Measurements from ENCODE around the gene PKD1L1.

The PKD1L1 gene

GRCh38 chr7:47830015-47830414 lies 118.3 kb downstream of the PKD1L1 start:
- TF ChIP-seq CTCF (IDR thresholded peaks at IDR 0.05; ENCODE audit: control insufficient read depth, insufficient read depth, low read depth, low read length, missing control alignments): no peak
- H3K4me3 ChIP-seq (ENCODE audit: control insufficient read depth, low read depth, low read length): no peak overlapping the region
- no peak for DNase-seq (ENCODE audit: low read depth)

DNA sequence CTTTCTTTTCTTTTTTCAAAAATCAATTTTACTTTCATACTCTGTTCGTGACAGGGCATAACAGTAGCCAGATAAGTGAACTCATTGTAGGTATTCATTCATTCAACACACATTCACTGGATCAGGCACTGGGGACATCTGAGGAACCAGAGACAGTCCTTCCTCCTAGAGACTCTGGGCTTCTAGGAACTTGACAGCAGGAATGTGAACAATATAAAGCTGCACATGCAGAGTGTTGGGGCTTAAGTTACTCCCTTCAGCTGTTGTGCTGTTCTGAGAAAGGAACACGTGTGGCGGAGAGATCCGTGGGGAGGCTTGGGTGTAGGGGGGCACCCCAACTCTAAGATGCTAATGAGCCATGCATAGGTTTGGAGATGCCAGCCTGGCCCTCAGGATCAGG lies 120.4 kb downstream of the PKD1L1 start:
- DNase-seq (ENCODE audit: low read depth): no peak
- TF ChIP-seq CTCF (IDR thresholded peaks at IDR 0.05; ENCODE audit: control insufficient read depth, insufficient read depth, low read depth, low read length, missing control alignments): no peak
- H3K4me3 ChIP-seq (ENCODE audit: control insufficient read depth, low read depth, low read length): no peak overlapping the region

GRCh38 chr7:47827351-47827756 lies 120.9 kb downstream of the PKD1L1 start:
- no peak for TF ChIP-seq CTCF (IDR thresholded peaks at IDR 0.05; ENCODE audit: control insufficient read depth, insufficient read depth, low read depth, low read length, missing control alignments)
- no peak for DNase-seq (ENCODE audit: low read depth)
- no peak overlapping the region for H3K4me3 ChIP-seq (ENCODE audit: control insufficient read depth, low read depth, low read length)

DNA sequence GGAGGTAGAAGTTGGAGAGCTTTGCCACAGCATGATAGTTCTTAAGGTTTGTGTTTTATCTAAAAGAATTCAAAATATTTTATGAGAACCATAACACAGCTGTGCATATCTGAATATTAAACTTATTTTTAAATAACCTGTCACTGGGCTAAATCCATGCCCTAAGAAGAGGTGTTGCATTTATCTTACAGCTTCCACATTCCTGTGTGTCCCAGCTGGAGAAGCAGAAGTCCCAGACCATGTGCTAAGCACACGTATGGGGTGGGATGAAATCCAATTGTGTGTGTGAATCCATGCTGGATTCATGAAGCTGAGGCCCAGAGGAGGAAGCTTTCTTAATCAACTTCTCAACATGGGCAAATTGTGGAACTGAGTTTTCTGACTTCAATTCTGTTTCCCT lies 121.5 kb downstream of the PKD1L1 start:
- no peak overlapping the region for H3K4me3 ChIP-seq (ENCODE audit: control insufficient read depth, low read depth, low read length)
- no peak for DNase-seq (ENCODE audit: low read depth)
- TF ChIP-seq CTCF (IDR thresholded peaks at IDR 0.05; ENCODE audit: control insufficient read depth, insufficient read depth, low read depth, low read length, missing control alignments): no peak

GRCh38 chr7:47819607-47819920 lies 128.7 kb downstream of the PKD1L1 start:
- no peak overlapping the region for H3K4me3 ChIP-seq (ENCODE audit: control insufficient read depth, low read depth, low read length)
- no peak for DNase-seq (ENCODE audit: low read depth)
- no peak for TF ChIP-seq CTCF (IDR thresholded peaks at IDR 0.05; ENCODE audit: control insufficient read depth, insufficient read depth, low read depth, low read length, missing control alignments)

GRCh38 chr7:47818796-47819606 lies 129.3 kb downstream of the PKD1L1 start:
- no peak overlapping the region for H3K4me3 ChIP-seq (ENCODE audit: control insufficient read depth, low read depth, low read length)
- peak; percentile 46 for DNase-seq (ENCODE audit: low read depth)
- peak; percentile 94 for TF ChIP-seq CTCF (IDR thresholded peaks at IDR 0.05; ENCODE audit: control insufficient read depth, insufficient read depth, low read depth, low read length, missing control alignments)

Data from AG09309 (cell line).